NCI-H1436 treated with DMSO at 0.1 percent for 48 hours (cell line): ENCODE data around the gene PSMG4.
A peak's percentile ranks its signal among the peaks of the same experiment; 100 is the strongest.

Source experiments
- DNase-seq: peaks from one replicate; lab custom pipeline; 2025; lab: John Stamatoyannopoulos, UW

PSMG4 gene

DNA sequence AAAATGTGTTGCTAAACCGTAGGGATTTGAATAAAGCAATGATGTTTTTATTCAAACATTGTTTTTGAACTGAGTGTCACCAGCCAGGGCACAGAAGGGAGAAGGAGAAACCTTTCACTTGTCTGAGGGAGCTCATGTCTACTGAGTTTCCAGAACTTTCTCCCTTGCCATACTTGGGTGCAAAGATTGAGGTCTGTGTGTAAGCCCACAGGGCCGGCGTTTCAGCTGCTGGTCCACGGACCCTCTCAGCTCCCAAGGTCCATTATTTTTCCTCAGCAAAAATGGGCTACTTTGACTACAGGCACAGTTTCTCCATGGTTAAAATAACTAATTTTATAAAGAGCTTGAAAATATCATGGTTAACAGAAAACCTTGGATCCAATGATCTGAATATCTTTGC, 32.6 kb downstream of the PSMG4 start:
- no peak for DNase-seq

- DNase-seq: no peak
These were observed 33.2 kb downstream of the PSMG4 start for GRCh38 chr6:3291987-3292386.

DNA sequence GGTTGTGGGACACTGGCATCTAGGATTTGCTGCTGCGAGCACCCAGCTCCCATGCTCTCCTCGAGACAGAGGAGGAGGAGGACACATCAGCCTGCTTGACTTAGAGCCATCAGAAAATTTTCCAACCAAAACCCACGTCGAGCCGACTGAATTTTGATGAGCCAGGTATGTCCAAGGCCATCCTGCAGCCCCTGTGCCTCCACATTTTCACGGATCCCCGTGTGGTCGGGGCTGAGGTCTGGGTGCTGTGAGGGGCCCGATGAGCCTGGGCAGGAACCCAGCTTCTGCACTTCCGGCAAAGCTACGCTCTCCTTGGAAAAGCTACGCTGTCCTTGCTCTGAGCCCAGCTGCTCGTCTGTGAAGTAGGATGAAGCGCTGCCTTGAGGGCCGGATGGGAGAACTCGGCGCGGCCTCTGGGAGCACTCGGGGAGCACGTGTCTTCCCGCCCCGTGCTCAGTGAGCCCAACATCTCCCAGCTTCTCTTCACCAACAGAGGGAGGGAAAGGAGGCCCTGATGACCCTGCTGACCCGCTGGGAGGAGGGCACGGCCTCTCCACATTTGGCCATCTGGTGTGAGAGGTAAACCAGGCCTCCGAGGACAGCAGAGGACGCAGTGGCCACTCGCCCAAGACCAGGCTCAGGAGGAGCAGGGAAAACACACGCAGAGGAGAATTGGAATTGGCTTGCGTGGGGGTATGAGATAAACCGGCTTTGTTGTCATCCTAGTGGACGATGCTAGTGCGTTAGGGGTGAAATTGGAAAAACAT, 33.9 kb downstream of the PSMG4 start:
- no peak for DNase-seq

- no peak for DNase-seq
These were observed 34.8 kb downstream of the PSMG4 start for GRCh38 chr6:3293271-3294155.

DNA sequence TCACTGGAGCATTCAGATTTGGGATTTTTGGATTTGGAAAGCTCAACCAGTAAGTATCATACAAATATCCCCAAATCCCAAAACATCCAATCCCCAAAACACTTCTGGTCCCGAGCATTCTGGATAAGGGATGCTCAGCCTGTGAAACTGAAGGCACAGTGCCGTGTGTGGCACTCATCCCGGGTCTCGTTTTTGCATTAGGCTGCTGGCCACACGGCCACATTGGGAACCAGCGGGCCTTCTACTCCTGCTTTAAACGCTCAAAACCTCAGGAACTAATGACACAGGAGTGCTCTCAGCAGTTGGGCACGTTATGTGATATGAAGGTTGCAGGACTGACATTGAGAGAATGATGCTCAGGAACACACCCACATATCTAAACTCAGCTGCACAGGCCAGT, 35.6 kb downstream of the PSMG4 start:
- DNase-seq: no peak

DNA sequence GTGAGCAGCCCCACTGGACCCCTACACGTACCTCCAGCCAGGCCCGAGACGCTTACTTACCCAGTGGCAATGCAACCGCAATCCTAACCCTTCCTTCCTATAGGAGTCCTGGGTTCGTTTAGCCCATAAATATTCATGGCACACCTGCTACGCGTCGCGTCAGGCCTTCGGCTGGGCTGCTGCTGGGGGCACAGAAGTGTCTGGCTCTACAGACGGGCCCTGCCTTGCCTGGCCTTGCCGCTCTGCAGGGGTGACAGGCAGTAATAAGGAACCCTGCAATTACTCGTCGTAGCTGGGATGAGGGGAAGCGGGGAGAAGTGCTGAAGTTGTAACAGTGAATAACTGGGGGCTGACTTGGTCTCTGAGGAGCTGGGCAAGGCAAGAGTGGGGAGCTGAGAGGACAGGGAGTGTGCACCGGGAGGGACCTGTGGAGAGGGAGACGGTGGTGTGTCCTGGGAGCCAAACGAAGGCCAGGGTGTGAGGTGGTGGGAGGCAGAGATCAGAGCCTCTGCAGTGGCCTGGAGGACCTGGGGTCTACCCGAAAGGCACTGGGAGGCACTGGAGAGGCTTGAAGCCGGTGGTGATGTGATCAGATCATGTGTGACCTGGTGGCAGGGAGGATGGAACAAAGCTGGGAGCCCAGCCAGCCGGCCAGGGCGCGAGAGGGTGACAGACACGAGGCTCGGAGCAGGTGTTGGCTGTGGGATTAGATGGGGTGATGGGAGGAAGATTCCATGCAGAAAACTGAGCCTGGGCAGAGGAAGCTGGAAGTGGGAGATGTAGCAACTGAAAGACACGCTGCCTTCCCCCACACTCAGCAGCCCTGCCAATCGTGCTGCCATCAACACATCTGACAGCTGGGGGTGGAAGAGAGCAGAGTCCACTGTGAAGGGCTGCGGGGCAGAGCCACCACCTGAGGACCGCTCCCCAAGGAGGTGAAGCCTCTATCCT, 36.4 kb downstream of the PSMG4 start:
- DNase-seq: no peak

- no peak for DNase-seq
These were observed 37.3 kb downstream of the PSMG4 start for GRCh38 chr6:3296078-3296477.

GRCh38 chr6:3296537-3296936, 37.8 kb downstream of the PSMG4 start:
- no peak for DNase-seq

- DNase-seq: no peak
These were observed 38.3 kb downstream of the PSMG4 start for GRCh38 chr6:3297006-3297405.

DNA sequence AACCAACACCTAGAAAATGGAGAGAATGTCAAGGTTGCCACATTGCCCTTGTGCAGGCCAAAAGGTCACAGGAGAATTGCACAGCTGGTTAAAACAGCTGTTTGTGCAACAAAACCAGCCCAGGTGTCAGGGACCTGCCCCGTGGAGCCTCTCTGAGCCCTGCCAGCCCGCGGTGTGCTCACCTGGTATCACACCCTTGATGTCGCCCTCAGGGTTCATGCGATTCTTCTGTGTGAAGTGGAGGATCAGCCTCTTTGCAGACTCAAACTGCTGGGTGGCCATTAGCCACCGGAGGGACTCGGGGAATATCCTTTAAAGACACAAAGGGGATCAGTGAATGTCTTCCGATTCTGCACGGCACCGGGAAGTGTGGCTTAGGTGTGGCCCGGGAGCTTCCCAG, 39.2 kb downstream of the PSMG4 start:
- no peak for DNase-seq

DNA sequence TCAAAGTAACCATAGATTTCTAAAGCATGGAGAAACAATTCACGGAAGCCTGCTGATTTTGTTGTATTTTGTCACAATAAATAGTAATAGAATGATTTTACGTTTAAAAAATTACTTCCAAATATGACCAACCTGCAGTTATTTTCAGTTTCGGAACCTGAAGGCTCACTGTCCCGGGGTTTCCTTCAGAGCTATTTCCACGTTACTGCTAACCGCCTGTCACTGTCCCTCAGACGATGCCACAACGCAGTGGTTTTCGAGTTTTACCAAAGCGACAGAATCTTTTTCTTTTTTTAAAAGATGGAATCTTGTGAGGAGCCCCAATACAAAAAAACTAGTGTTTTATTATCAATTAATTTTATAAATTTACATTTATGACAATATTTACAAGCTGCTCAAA, 40.5 kb downstream of the PSMG4 start:
- no peak for DNase-seq

GRCh38 chr6:3301506-3301905, 42.8 kb downstream of the PSMG4 start:
- no peak for DNase-seq

GRCh38 chr6:3303795-3304411, 45.2 kb downstream of the PSMG4 start:
- no peak for DNase-seq

GRCh38 chr6:3304500-3305215, 45.9 kb downstream of the PSMG4 start:
- DNase-seq: no peak

DNA sequence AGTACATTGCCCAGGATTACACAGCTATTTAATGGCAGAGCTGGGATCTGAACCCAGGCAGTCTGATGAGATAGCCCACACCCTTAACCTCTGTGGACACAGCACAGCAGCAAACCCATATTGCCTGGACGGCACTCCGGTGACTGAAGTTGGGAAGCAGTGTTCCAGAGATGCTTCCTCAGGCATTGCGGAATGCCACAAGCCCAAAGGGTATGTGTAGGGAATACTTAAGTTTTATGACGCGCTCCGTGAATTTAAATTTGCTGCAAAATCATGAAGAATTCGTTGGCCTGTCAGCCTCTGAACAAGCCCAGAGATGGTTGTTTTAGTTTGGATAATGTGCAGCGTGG, 46.4 kb downstream of the PSMG4 start:
- DNase-seq: no peak

- DNase-seq: no peak
These were observed 47.1 kb downstream of the PSMG4 start for GRCh38 chr6:3305831-3306230.

GRCh38 chr6:3306848-3307247, 48.1 kb downstream of the PSMG4 start:
- no peak for DNase-seq

- DNase-seq: no peak
These were observed 48.7 kb downstream of the PSMG4 start for GRCh38 chr6:3307436-3307835.

GRCh38 chr6:3308106-3308505, 49.4 kb downstream of the PSMG4 start:
- no peak for DNase-seq

DNA sequence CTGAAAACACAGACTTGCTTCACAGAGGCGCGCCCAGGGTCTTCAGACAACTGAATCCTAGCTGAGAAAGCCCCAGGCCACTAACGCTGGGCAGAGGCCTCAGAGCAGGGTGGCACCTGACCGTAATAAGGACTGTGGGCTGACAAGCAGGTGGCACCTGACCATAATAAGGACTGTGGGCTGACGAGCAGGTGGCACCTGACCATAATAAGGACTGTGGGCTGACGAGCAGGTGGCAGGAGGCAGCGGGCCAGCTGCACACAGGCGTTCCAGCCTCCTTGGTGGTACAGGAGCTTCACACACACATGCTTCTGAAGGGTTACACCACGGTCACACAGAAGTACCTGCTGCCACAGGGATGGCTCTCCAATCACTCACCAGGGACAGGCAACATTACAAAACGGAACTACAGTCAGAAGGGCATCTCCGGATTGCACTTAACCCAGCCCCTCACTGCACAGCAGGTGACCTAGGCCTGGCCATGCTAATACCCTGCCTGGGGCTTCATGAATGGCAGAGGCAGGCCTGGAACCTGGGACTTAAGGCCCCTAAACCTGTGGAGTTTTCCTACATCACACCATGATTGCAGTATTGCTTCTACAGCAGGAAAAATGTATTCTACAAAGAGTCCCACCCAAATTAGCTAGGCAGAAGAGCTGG, 50.8 kb downstream of the PSMG4 start:
- DNase-seq: peak; percentile 24

DNA sequence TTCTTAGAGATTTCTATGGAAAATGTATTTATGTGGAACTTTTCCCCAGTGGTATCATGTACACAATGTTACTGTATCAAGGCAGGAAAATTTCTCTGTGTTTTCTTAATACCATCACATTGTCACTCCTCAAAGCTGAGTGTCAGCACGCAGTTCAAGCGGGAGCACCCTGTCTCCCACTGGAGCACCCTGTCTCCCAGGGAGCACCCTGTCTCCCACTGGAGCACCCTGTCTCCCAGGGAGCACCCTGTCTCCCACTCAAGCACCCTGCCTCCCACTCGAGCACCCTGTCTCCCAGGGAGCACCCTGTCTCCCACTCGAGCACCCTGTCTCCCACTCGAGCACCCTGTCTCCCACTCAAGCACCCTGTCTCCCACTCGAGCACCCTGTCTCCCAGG, 51.3 kb downstream of the PSMG4 start:
- DNase-seq: no peak
